Liver (tissue), 9 donors: ENCODE results near the gene DFFB. TPM values are rescaled to one million over a fixed set of nuclear protein-coding genes. Genes with fewer than 3 reads are reported as not detected.

ENCODE experiments used
- DNase-seq: peaks from one replicate; pipeline ENCODE4 v3.0.0-alpha.2; 2017; ENCODE audit warnings: low spot score
- H3K27ac ChIP-seq, 2 donors: one replicate each; pipeline ENCODE4 v1.7.0; 2013; ENCODE audit warnings: inconsistent platforms in 2 of 2, low read length in 2 of 2, control low read depth in 1 of 2, low read depth in 1 of 2, mild to moderate bottlenecking in 1 of 2
- H3K27me3 ChIP-seq, 4 donors: one replicate each; pipeline versions ENCODE4 v1.6.1 to v1.7.0; 2013; ENCODE audit warnings: low read length in 3 of 4, inconsistent platforms in 1 of 4, mild to moderate bottlenecking in 1 of 4, moderate library complexity in 1 of 4; ENCODE audit not compliant: control insufficient read depth in 4 of 4, insufficient read depth in 4 of 4
- H3K36me3 ChIP-seq, 4 donors: one replicate each; pipeline versions ENCODE4 v1.6.1 to v1.7.0; 2013; ENCODE audit warnings: low read length in 3 of 4, mild to moderate bottlenecking in 3 of 4, low read depth in 1 of 4, moderate library complexity in 1 of 4; ENCODE audit not compliant: control insufficient read depth in 4 of 4, insufficient read depth in 3 of 4
- H3K4me1 ChIP-seq, 4 donors: one replicate each; pipeline versions ENCODE4 v1.6.1 to v1.7.0; 2013; ENCODE audit warnings: low read length in 3 of 4, mild to moderate bottlenecking in 3 of 4, moderate library complexity in 1 of 4; ENCODE audit not compliant: control insufficient read depth in 4 of 4, insufficient read depth in 4 of 4
- H3K4me3 ChIP-seq, 3 donors: one replicate each; pipeline versions ENCODE4 v1.6.1 to v1.7.0; 2013; ENCODE audit warnings: low read length in 3 of 3, control low read depth in 1 of 3, low read depth in 1 of 3, mild to moderate bottlenecking in 1 of 3
- H3K9ac ChIP-seq, 2 donors: one replicate each; pipeline ENCODE4 v1.7.0; 2013; ENCODE audit warnings: low read length in 2 of 2, mild to moderate bottlenecking in 2 of 2, moderate library complexity in 2 of 2, control low read depth in 1 of 2, low read depth in 1 of 2
- H3K9me3 ChIP-seq, 4 donors: one replicate each; pipeline versions ENCODE4 v1.6.1 to v1.7.0; 2013; ENCODE audit warnings: low read length in 3 of 4; ENCODE audit not compliant: control insufficient read depth in 4 of 4
- ATF3 ChIP-seq: IDR thresholded peaks from 2 replicates; pipeline ENCODE4 v1.6.1; 2016; ENCODE audit warnings: antibody characterized with exemption
- CTCF ChIP-seq: fragments of 150-350 bp; IDR thresholded peaks from 2 replicates; pipeline ENCODE4 v1.5.1; 2017; ENCODE audit warnings: improper control_type of control experiment, low read depth, low read length; ENCODE audit not compliant: missing input control
- EGR1 ChIP-seq, 2 donors: IDR thresholded peaks; 2 replicates each; pipeline ENCODE4 v1.6.1; 2016 to 2018; ENCODE audit warnings: antibody characterized with exemption in 2 of 2, low read depth in 2 of 2
- FOXA1 ChIP-seq: IDR thresholded peaks from 2 replicates; pipeline ENCODE4 v1.6.1; 2016; ENCODE audit warnings: antibody characterized with exemption
- FOXA2 ChIP-seq: IDR thresholded peaks from 2 replicates; pipeline ENCODE4 v1.6.1; 2016; ENCODE audit warnings: antibody characterized with exemption
- GABPA ChIP-seq, 2 donors: IDR thresholded peaks in 1 of 2; conservative IDR thresholded peaks in 1 of 2; 2 replicates each; pipeline ENCODE4 v1.6.1; 2016; ENCODE audit warnings: antibody characterized with exemption in 2 of 2, mild to moderate bottlenecking in 1 of 2, moderate library complexity in 1 of 2
- HNF4A ChIP-seq, 2 donors: conservative IDR thresholded peaks; 2 replicates each; pipeline ENCODE4 v1.6.1; 2016; ENCODE audit warnings: antibody characterized with exemption in 2 of 2, mild to moderate bottlenecking in 2 of 2
- JUND ChIP-seq, 2 donors: IDR thresholded peaks; 2 replicates each; pipeline ENCODE4 v1.6.1; 2016; ENCODE audit warnings: antibody characterized with exemption in 2 of 2
- MAX ChIP-seq: IDR thresholded peaks from 2 replicates; pipeline ENCODE4 v1.6.1; 2016; ENCODE audit warnings: antibody characterized with exemption
- NR2F2 ChIP-seq: IDR thresholded peaks from 2 replicates; pipeline ENCODE4 v1.6.1; 2016; ENCODE audit warnings: antibody characterized with exemption
- RAD21 ChIP-seq, 2 donors: IDR thresholded peaks; 2 replicates each; pipeline ENCODE4 v1.6.1; 2016; ENCODE audit warnings: antibody characterized with exemption in 2 of 2, mild to moderate bottlenecking in 2 of 2
- REST ChIP-seq: IDR thresholded peaks from 2 replicates; pipeline ENCODE4 v1.6.1; 2016; ENCODE audit warnings: antibody characterized with exemption, mild to moderate bottlenecking
- RXRA ChIP-seq, 2 donors: IDR thresholded peaks; 2 replicates each; pipeline ENCODE4 v1.6.1; 2017 to 2018; ENCODE audit warnings: antibody characterized with exemption in 2 of 2, mild to moderate bottlenecking in 1 of 2
- SP1 ChIP-seq: IDR thresholded peaks from 2 replicates; pipeline ENCODE4 v1.6.1; 2018; ENCODE audit warnings: antibody characterized with exemption, mild to moderate bottlenecking
- TAF1 ChIP-seq: conservative IDR thresholded peaks from 2 replicates; pipeline ENCODE4 v1.6.1; 2016; ENCODE audit warnings: antibody characterized with exemption, mild to moderate bottlenecking
- YY1 ChIP-seq: IDR thresholded peaks from 2 replicates; pipeline ENCODE4 v1.6.1; 2016; ENCODE audit warnings: antibody characterized with exemption, mild to moderate bottlenecking
- ZBTB33 ChIP-seq: IDR thresholded peaks from 2 replicates; pipeline ENCODE4 v1.6.1; 2016; ENCODE audit warnings: antibody characterized with exemption
- WGBS: extraction: QIAGEN DNeasy Blood & Tissue Kit; methylation state at CpG from one replicate; pipeline ENCODE4 v1.1.7; 2013; 5-methylcytosine and 5-hydroxymethylcytosine counted together
- polyA plus RNA-seq, 2 donors: library from polyadenylated mRNA; stranded (reverse) in 1 of 2; unstranded in 1 of 2; fragments of 200-250 nt in 1 of 2; fragments of >200 nt in 1 of 2; fragmentation: Nextera tagmentation in 1 of 2; extraction: Ambion mirVana in 1 of 2; gene quantifications; one replicate each; pipeline versions ENCODE4 v1.2.1 to v1.2.3, GENCODE V29; 2013 to 2015
- total RNA-seq, 2 donors: library from RNA; depleted of rRNA; stranded (reverse); fragments of >200 nt; gene quantifications; one replicate each; pipeline ENCODE4 v1.2.3, GENCODE V29; 2014
- donor health status: healthy.
- donor health status: healthy.
- donor health status: healthy.
- donor health status: healthy.
- donor health status: healthy.

Gene DFFB
- total and polyA plus RNA-seq, 4 donors: 0.92 to 6.1 (median 2.9) TPM

GRCh38 chr1:3824650-3825049, 32.6 kb upstream of the DFFB start:
- DNase-seq: no peak

More at GRCh38 chr1:3824650-3825049, 32.6 kb upstream of the DFFB start:
- Histone ChIP-seq H3K4me1 (no peaks in the 10 kb centered on the region), H3K4me3 (no peak overlapping the region), H3K9me3 (no peaks in the 10 kb centered on the region), H3K27ac (no peak overlapping the region), H3K36me3 (peaks cover 2 to 90% (median 45%) of the 10 kb centered on the region in 4 donors), H3K9ac (no peak overlapping the region), H3K27me3 (no peaks in the 10 kb centered on the region)
- 92% methylated on average over 8 of the region's 8 CpGs for WGBS
- no peak for TF ChIP-seq GABPA (IDR thresholded peaks at IDR 0.05 in 1 of 2, conservative IDR thresholded peaks at IDR 0.05 in 1 of 2)
- no peak for TF ChIP-seq TAF1
- TF ChIP-seq HNF4A (conservative IDR thresholded peaks at IDR 0.05): no peak
- no peak for TF ChIP-seq SP1
- TF ChIP-seq CTCF: no peak
- TF ChIP-seq REST: no peak
- no peak for TF ChIP-seq RAD21 (IDR thresholded peaks at IDR 0.05)
- TF ChIP-seq RXRA (IDR thresholded peaks at IDR 0.05): no peak
- no peak for TF ChIP-seq ZBTB33
- TF ChIP-seq ATF3: no peak
- TF ChIP-seq EGR1 (IDR thresholded peaks at IDR 0.05; ENCODE audit: low read depth in 2 of 2): no peak
- TF ChIP-seq NR2F2: no peak
- no peak for TF ChIP-seq YY1
- TF ChIP-seq MAX: no peak
- TF ChIP-seq JUND (IDR thresholded peaks at IDR 0.05): no peak
- TF ChIP-seq FOXA2: no peak
- no peak for TF ChIP-seq FOXA1
